HG03175 (cell line): ENCODE measurements around the gene MAPRE3.
A peak's percentile ranks its signal among the peaks of the same experiment; 100 is the strongest.
"Not testable (repeated sequence)": the region's sequence is repeated elsewhere in the genome, so short reads cannot be mapped to it uniquely, and the experiment has no call there.

Source experiments
- ATAC-seq: cut with Tn5 transposase; IDR thresholded peaks from one replicate; pipeline ENCODE4 v1.9.1; 2021; ENCODE audit warnings: mild to moderate bottlenecking, moderate library complexity; ENCODE audit not compliant: unreplicated experiment

Gene MAPRE3

GRCh38 chr2:27065128-27065527 is 94.7 kb downstream of the MAPRE3 start:
- ATAC-seq, result no peak

DNA sequence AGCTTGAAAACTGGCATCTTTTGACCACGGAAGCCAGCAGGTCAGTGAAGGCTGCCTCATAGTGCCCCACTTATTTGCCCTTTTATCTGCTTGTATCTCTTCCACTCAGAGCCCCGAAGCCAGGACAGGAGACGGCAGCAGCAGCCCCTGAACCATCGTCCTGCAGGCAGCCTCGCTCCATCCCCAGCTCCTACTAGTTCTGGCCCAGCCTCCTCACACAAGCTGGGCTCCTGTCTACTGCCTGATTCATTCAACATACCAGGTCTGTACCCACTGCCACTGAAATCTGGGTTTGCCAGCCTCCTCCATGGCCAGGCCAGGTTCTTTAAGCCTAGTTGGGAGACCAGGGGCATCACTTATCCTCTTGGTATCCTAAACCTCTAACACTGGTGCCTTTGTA is 96.9 kb downstream of the MAPRE3 start:
- no peak for ATAC-seq

GRCh38 chr2:27069436-27069835 is 99.0 kb downstream of the MAPRE3 start:
- no peak for ATAC-seq

GRCh38 chr2:27069961-27070618 is 99.7 kb downstream of the MAPRE3 start:
- no peak for ATAC-seq

DNA sequence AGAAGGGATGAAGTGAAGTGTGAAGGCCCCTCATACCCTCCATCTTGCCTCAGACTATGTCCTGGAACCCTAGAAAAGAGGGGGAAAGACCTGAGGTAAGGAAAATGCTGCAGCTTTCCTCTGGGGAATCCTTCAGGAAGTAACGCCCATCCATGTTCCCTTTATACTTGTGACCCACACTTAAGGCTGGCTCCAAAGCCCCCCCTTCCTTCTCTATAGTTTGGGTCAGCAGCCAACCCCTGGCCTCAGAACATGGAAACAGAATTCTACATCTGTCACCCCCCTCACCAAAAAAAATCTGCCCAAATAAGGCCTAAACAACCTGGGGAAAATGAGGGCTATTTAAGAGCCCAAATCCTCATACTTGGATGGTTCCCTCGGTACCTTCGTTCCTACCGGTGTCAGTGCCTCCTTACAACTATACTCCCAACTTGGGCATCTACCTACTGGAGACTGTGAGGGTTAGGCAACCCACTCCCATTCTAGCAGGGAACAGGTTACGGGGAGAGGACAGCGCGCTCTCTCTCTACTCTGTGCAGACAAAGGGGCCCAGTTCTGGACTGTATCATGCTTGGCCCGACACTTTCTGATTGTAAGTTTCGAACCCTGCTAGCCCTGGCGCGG is 100.3 kb downstream of the MAPRE3 start:
- peak; percentile 10 for ATAC-seq

DNA sequence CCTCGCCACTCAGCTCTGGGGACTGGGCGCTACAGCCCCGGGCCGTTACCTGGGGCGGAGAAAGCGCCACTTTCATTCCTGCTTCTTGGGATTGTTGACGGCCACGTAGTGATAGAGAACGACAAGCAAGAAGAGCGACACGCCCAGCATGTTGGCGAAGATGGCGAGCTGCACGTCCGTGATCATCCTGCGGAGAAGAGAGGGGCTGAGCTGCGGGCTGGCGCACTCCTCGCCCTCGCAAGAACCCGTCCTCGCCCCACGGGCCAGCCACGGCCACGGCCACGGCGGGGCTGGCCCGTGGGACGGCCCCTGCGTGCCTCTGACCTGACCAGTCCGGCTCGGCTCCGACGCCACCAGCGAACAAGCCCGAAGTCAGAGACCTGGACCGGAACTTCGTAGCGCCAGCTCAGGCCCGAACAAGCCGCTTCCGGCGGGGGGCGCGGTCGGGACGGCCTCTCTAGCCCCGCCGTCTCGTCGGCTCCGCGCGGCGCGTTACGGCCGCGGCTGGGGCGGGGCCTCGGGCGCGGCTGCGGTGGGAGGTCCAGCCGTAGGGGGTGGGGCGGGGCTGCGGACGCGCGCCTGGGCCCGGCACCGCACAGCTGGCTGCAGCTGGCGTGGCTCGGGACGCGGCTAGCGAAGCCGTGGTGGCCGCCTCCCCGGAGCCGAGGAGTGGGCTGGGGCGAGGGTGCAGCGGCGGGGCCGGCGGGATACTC is 101.0 kb downstream of the MAPRE3 start, which contains the start of gene OST4:
Gene OST4 (minus strand): TSS at position 378 of the 713 bp plus-strand sequence.
- peak; percentile 89 for ATAC-seq

DNA sequence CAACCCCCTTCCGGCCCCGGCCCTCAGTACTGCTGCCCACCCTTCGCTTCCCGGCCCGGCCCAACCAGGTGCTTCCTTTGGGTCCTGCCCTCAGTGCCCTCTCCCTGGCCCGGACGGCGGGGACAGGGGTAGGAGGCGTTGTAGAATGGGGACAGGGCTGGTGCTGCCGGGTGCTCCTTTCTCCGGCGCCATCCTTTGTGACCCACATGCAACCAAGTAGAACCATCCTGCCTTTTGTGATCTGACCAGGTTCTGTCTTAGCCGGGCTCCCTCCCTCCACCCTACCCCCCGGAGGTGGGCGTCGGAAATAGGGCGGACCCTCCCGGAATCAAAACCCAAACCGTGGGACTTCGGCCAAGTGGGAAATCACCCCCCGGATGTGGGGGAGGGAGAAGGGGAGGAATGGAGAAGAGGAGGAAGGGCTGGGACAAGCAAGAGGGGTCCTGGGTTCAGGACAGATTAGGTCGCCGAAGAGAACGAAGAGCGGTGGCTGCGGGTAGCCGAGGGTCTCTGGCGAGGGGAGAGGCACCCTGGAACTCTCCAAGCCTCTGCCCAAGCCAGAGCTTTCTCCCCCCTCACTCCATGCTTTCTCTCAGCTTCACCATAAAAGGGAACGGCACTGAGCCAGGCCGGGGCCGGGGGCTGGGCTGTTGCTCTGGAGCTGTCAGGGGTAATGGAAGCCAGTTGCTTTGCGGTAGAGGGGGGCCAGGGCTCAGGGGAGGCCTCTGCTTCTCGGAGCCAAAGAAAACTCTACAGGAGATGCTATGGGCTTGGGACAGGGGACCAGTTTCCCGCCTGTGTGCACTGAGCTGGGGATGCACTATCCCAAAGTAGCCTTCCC is 101.8 kb downstream of the MAPRE3 start:
- ATAC-seq, result no peak

DNA sequence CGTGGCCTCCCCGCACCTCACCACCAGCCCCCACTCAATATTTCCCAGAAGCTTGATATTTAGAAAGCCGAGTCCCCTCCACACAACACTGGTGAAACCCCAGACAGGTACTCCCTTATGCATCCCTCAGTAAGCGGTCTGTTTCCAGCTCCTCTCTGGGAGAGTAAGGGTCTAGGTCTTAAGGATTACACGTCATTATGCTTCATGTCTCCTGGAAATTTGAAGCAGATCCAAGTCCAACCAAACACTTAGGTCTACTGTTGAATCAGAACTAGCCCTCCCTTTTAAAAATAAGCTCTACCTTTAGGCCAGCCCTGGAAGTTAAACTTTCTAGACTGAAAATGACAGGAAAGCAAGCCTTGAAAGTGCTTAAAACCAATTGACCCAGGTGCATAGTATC is 102.5 kb downstream of the MAPRE3 start:
- ATAC-seq, result no peak

- ATAC-seq, result no peak
Measured at GRCh38 chr2:27073782-27074181, 103.3 kb downstream of the MAPRE3 start.

- no peak for ATAC-seq
Measured at GRCh38 chr2:27074738-27075565, 104.5 kb downstream of the MAPRE3 start.

GRCh38 chr2:27075566-27075871 is 105.1 kb downstream of the MAPRE3 start:
- ATAC-seq, result not testable (repeated sequence)

GRCh38 chr2:27076323-27076722 is 105.9 kb downstream of the MAPRE3 start:
- ATAC-seq, result no peak
